ENCODE results near the gene KIAA0040. TPM values are rescaled to one million over a fixed set of nuclear protein-coding genes. Genes with fewer than 3 reads are reported as not detected.
A peak's percentile ranks its signal among the peaks of the same experiment; 100 is the strongest.

Gene KIAA0040
- total RNA-seq, 1 experiment from 2014 or later: 32.4 TPM

GRCh38 chr1:175163702-175164101, 28.9 kb downstream of the KIAA0040 start:
- H3K9ac ChIP-seq (ENCODE audit: low read length): no peak overlapping the region
- H3K4me1 ChIP-seq (ENCODE audit: control insufficient read depth in 1 of 2, insufficient read depth in 2 of 2, low read length in 2 of 2): peaks cover 10 to 19% of the 10 kb centered on the region in 2 experiments
- no peak for ATAC-seq
- H4K20me1 ChIP-seq (ENCODE audit: insufficient read depth): no peaks in the 10 kb centered on the region
- no peaks in the 10 kb centered on the region for H3K27me3 ChIP-seq (ENCODE audit: insufficient read depth, low read length)
- H3K4me2 ChIP-seq (ENCODE audit: low read length): no peak overlapping the region
- TF ChIP-seq EZH2 (IDR thresholded peaks at IDR 0.05): no peak
- peak in 1 of 3 experiments; percentile 16; a peak in 2 of 6 replicates for TF ChIP-seq CTCF (IDR thresholded peaks at IDR 0.05 in 2 of 3, conservative IDR thresholded peaks at IDR 0.05 in 1 of 3; ENCODE audit: borderline replicate concordance in 1 of 3, insufficient read depth in 1 of 3, low read depth in 2 of 3, low read length in 2 of 3)
- TF ChIP-seq EGR1 (IDR thresholded peaks at IDR 0.05; ENCODE audit: low read depth): no peak
- ChIA-PET POLR2A (no interaction called here), RAD21 (ENCODE audit: low non-redundant PET in 1 of 2, low total read pairs in 2 of 2, uncharacterized antibody in 2 of 2, unreplicated experiment in 2 of 2) (no interaction called here), CTCF (interaction anchor here (1.0 to 1.4 kb wide), 4 partner anchors 9 to 134 kb away, joined by 3 to 7 read pairs (median 4); no protein-coding TSS in a partner anchor)
- no peak overlapping the region for H3K27ac ChIP-seq (ENCODE audit: low read depth, low read length)
- no peaks in the 10 kb centered on the region for H3K9me3 ChIP-seq (ENCODE audit: control insufficient read depth in 1 of 2, insufficient read depth in 1 of 2, low read depth in 1 of 2, low read length in 2 of 2)
- DNase-seq (ENCODE audit: low read depth, low spot score): no peak
- BruUV-seq (replicated peaks): no TSS peak
- H3K79me2 ChIP-seq (ENCODE audit: insufficient read depth, low read length): no peaks in the 10 kb centered on the region
- no peak overlapping the region for H3K4me3 ChIP-seq (replicated peaks in 1 of 2; ENCODE audit: low read depth in 1 of 2, low read length in 2 of 2)
- peaks cover 16 to 32% of the 10 kb centered on the region in 2 experiments; a peak in 3 of 4 replicates for H3K36me3 ChIP-seq (ENCODE audit: control insufficient read depth in 1 of 2, insufficient read depth in 2 of 2, low read length in 2 of 2)
- H2AFZ ChIP-seq (ENCODE audit: low read depth, low read length, poor library complexity, severe bottlenecking): no peak overlapping the region
- H3K9me2 ChIP-seq (ENCODE audit: insufficient read depth): no peaks in the 10 kb centered on the region
- intact Hi-C loops (cut with micrococcal nuclease): no loop called here

GRCh38 chr1:175162955-175163354, 29.6 kb downstream of the KIAA0040 start:
- H3K79me2 ChIP-seq (ENCODE audit: insufficient read depth, low read length): no peaks in the 10 kb centered on the region
- peaks cover 16 to 32% of the 10 kb centered on the region in 2 experiments; a peak in 3 of 4 replicates for H3K36me3 ChIP-seq (ENCODE audit: control insufficient read depth in 1 of 2, insufficient read depth in 2 of 2, low read length in 2 of 2)
- H3K4me2 ChIP-seq (ENCODE audit: low read length): no peak overlapping the region
- no peak overlapping the region for H3K27ac ChIP-seq (ENCODE audit: low read depth, low read length)
- no peak overlapping the region for H2AFZ ChIP-seq (ENCODE audit: low read depth, low read length, poor library complexity, severe bottlenecking)
- H3K9me3 ChIP-seq (ENCODE audit: control insufficient read depth in 1 of 2, insufficient read depth in 1 of 2, low read depth in 1 of 2, low read length in 2 of 2): no peaks in the 10 kb centered on the region
- ChIA-PET CTCF (interaction anchor here (1.0 kb wide), 2 partner anchors 11 to 13 kb away, joined by 3 to 4 read pairs; no protein-coding TSS in a partner anchor), RAD21 (ENCODE audit: low non-redundant PET in 1 of 2, low total read pairs in 2 of 2, uncharacterized antibody in 2 of 2, unreplicated experiment in 2 of 2) (no interaction called here), POLR2A (no interaction called here)
- H4K20me1 ChIP-seq (ENCODE audit: insufficient read depth): no peaks in the 10 kb centered on the region
- TF ChIP-seq POLR2A (IDR thresholded peaks at IDR 0.05; ENCODE audit: borderline replicate concordance, extremely low read depth, insufficient read depth, insufficient read length) (no peak), CEBPB (IDR thresholded peaks at IDR 0.05; ENCODE audit: low read depth) (no peak), REST (IDR thresholded peaks at IDR 0.05; ENCODE audit: low read depth) (no peak), CBX3 (IDR thresholded peaks at IDR 0.05; ENCODE audit: low read depth) (no peak)
- DNase-seq (ENCODE audit: low read depth, low spot score) (no peak), ATAC-seq (no peak)
- H3K9me2 ChIP-seq (ENCODE audit: insufficient read depth): no peaks in the 10 kb centered on the region
- H3K27me3 ChIP-seq (ENCODE audit: insufficient read depth, low read length): no peaks in the 10 kb centered on the region
- H3K4me3 ChIP-seq (replicated peaks in 1 of 2; ENCODE audit: low read depth in 1 of 2, low read length in 2 of 2): no peak overlapping the region
- intact Hi-C loops (cut with micrococcal nuclease): no loop called here
- no TSS peak for BruUV-seq (replicated peaks)
- H3K9ac ChIP-seq (ENCODE audit: low read length): no peak overlapping the region
- peaks cover 4 to 19% of the 10 kb centered on the region in 2 experiments; a peak in 3 of 4 replicates for H3K4me1 ChIP-seq (ENCODE audit: control insufficient read depth in 1 of 2, insufficient read depth in 2 of 2, low read length in 2 of 2)

All from HCT116 (cell line).